Measurements from ENCODE around the gene MYOZ1.
"Not testable (repeated sequence)": the region's sequence is repeated elsewhere in the genome, so short reads cannot be mapped to it uniquely, and the experiment has no call there.

GRCh38 chr10:73689596-73689995 is 48.3 kb upstream of the MYOZ1 start:
- TF ChIP-seq, protein P1, sequence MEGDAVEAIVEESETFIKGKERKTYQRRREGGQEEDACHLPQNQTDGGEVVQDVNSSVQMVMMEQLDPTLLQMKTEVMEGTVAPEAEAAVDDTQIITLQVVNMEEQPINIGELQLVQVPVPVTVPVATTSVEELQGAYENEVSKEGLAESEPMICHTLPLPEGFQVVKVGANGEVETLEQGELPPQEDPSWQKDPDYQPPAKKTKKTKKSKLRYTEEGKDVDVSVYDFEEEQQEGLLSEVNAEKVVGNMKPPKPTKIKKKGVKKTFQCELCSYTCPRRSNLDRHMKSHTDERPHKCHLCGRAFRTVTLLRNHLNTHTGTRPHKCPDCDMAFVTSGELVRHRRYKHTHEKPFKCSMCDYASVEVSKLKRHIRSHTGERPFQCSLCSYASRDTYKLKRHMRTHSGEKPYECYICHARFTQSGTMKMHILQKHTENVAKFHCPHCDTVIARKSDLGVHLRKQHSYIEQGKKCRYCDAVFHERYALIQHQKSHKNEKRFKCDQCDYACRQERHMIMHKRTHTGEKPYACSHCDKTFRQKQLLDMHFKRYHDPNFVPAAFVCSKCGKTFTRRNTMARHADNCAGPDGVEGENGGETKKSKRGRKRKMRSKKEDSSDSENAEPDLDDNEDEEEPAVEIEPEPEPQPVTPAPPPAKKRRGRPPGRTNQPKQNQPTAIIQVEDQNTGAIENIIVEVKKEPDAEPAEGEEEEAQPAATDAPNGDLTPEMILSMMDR (IDR thresholded peaks at IDR 0.05) = not testable (repeated sequence)
- TF ChIP-seq POLR2A (IDR thresholded peaks at IDR 0.05) = not testable (repeated sequence)

Measured in adrenal gland (tissue), 5 donors.